H54 (cell line): ENCODE measurements around the gene FKBP4.

Experiments used
- DNase-seq: peaks from one replicate; pipeline ENCODE4 v3.0.0; 2011; ENCODE audit warnings: low spot score, mixed read lengths; ENCODE audit not compliant: insufficient read length
- FAIRE-seq: peaks from 3 replicates; lab custom pipeline; 2011; peaks lifted over from hg19 to GRCh38; lab: Jason Lieb, UNC
- POLR2A ChIP-seq: IDR thresholded peaks from 2 replicates; pipeline ENCODE4 v1.6.1; 2011; ENCODE audit warnings: low read depth, mild to moderate bottlenecking, low read length

FKBP4 gene, protein sequence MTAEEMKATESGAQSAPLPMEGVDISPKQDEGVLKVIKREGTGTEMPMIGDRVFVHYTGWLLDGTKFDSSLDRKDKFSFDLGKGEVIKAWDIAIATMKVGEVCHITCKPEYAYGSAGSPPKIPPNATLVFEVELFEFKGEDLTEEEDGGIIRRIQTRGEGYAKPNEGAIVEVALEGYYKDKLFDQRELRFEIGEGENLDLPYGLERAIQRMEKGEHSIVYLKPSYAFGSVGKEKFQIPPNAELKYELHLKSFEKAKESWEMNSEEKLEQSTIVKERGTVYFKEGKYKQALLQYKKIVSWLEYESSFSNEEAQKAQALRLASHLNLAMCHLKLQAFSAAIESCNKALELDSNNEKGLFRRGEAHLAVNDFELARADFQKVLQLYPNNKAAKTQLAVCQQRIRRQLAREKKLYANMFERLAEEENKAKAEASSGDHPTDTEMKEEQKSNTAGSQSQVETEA

DNA sequence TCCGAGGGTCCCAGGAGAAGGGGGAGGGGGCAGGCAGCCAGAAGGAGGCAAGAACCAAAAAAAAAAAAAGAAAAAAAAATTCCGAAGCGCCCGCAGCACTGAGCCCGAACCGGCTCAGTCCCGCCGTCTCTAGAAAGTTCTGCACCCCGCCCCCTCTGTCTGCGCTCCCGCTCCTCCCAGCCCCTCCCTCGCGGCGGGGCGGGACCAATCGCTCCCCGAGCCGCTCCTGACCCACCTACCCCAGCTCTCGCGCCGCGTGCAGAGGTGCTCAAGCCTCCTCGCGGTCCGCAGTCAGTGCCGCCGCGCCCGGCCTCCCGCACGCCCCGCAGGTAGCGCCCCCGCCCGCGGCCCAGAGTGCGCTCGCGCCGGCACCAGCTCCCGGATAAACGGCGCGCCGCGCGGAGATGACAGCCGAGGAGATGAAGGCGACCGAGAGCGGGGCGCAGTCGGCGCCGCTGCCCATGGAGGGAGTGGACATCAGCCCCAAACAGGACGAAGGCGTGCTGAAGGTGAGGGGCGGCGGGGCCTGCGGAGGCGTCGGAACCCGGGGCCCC is at the start of gene FKBP4:
Gene FKBP4 (plus strand): TSS at position 235 of the 554 bp plus-strand sequence. CDS start 170 bp downstream, at position 405.
- peak; percentile 95 for TF ChIP-seq POLR2A
- FAIRE-seq (no peak), DNase-seq (peak; percentile 97)

DNA sequence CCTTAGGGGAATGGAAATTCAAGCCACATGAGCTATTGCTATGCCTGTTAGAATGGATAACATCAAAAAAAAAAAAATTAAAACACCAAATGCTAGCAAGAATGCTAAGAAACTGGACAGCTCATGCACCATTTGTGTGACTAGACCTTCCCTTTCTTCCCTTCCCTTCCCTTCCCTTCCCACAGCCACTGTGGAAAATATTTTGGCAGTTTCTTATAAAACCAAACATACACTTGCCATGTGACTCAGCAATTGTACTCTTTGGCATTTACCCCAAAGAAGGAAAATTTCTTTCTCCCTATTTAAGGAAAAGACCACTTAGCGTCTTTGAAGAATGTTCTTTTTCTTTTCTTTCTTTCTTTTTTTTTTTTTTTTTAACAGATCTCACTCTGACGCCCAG is 49.1 kb upstream of the FKBP4 start:
- FAIRE-seq = no peak

DNA sequence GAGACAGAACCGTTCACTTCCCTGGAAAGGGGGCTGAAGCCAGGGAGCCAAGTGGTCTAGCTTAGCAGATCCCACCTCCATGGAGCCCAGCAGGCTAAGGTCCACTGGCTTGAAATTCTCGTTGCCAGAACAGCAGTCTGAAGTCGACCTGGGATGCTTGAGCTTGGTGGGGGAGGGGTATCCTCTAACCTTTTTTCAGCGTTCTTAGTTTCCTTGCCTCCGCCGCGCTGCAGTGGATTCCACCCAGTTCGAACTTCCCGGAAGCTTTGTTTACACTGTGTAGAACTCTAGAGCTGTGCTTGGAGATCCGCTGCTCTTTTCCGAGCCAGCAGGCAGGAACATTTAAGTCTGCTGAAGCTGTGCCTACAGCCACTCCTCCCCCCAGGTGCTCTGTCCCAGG is 45.2 kb upstream of the FKBP4 start:
- TF ChIP-seq POLR2A = no peak
- FAIRE-seq = no peak

More for the DNA sequence above, 49.1 kb upstream of the FKBP4 start:
- DNase-seq = no peak
- no peak for TF ChIP-seq POLR2A

DNA sequence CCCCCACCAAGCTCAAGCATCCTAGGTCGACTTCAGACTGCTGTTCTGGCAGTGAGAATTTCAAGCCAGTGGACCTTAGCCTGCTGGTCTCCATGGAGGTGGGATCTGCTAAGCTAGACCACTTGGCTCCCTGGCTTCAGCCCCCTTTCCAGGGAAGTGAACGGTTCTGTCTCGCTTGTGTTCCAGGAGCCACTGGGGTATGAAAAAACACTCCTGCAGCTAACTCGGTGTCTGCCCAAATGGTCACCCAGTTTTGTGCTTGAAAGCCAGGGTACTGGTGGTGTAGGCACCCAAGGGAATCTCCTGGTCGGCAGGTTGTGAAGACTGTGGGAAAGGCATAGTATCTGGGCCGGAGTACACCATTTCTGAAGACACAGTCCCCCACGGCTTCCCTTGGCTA is 44.6 kb upstream of the FKBP4 start:
- no peak for DNase-seq
- TF ChIP-seq POLR2A = no peak
- no peak for FAIRE-seq

More for the DNA sequence above, 45.2 kb upstream of the FKBP4 start:
- no peak for DNase-seq

DNA sequence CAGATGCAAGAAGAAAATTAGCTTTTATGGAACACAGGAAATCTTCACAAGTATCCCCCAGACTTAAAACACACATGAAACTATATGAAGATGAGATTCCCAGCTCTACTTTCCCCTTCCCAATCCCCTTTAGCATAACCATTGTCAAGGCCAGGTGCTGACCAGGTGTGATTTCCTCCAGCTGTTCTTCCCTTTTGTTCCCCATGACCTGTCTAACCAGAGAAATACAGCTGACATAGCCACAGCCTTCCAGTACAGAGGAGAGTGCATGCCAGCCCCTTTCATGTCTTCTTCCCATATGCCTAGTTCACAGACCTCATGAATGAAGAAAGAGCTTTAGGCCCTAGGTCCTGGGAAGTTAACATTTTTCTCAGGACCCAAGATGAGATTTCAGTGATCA is 43.5 kb upstream of the FKBP4 start:
- DNase-seq = no peak
- no peak for FAIRE-seq
- no peak for TF ChIP-seq POLR2A

DNA sequence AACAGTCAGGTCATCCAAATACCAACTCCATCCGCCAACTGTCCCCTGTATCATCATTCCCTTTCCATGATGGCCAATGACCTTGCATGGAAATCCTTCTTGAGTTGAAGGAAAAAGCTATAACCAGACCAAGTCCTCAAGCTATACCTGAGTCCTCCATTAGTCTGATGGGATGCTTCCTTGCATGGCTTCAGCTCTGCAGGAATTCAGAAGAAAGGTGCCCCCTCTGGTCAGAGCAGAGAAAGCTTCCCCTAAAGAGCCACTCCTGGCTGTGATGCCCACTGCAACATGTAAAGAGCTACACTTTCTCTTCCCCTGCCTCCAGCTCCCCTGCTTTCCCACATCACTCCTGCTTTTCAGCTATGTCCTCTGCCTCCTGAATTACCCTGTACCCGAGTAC is 43.1 kb upstream of the FKBP4 start:
- no peak for TF ChIP-seq POLR2A

DNA sequence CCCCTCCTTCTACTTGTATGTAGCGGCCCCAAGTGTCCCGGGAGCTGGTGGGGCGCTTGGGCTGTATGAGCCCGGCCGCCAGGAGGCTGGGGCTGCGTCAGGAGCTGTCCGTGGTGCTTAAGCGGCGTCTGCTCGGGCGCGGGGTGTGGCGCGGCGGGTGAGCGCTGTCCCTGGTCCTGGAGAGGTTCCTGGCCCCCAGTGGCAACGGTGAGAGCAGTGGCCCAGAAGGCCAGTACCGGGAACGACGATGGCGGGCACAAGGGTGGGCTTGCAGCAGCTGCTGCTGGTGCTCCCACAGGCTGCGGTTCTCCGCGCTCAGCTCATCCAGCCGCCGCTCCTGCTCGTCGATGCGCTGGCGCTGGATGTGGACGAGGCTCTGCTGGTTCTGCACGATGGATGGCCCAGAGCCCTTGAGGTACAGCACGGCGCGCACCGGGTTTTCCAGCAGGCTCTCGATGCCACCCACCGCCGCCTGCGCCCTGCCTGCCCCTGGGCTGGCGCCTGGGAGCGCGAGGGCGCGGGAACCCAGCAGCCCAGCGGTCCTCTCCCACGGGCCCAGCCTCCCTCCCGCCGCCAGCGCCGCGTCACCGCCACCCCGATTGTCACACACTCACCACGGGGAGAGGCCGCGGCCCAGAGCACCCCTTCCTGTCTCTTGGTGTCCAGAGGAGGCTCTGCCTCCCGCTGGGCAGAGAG is 41.9 kb upstream of the FKBP4 start:
- no peak for FAIRE-seq
- DNase-seq = no peak
- TF ChIP-seq POLR2A = no peak

More for the DNA sequence above, 43.1 kb upstream of the FKBP4 start:
- DNase-seq = no peak
- no peak for FAIRE-seq

DNA sequence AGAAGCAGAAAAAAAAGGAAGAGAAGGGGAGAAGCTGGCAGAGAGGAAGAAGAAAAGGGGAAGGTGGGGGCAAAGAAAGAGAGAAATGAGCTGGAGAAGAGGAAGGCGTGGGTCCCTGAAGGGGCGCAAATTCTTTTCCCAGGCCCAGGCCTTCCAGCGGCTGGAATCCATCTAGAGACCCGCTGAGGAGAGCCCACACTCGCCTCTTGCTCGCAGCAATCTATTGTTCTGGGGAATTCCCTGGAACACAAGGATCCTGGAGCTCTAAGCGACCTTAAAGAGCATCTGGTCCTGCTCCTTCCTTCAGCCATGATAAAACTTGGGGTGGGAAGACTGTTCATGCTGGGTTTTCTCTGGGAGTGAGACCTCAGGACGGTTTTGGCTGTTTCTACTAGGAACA is 41.2 kb upstream of the FKBP4 start:
- TF ChIP-seq POLR2A = no peak
- no peak for FAIRE-seq
- no peak for DNase-seq

DNA sequence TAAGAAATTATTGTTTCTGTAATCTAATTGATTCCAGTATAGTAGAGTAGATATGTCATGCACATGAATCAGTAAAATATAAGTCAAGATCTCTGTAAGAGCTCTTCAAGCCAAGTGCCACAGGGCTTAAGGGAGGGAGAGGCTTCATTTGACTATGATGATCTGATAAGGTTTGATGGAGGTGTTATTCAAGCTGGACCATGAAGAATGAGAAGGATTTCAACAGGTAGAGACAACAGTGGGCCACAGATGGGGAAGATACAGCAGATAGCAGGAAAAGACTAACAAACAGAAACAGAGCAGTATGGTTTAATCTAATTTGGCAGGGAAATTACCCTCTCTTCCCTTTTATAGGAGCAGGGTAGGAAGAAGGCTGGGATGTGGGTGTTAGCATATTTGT is 40.6 kb upstream of the FKBP4 start:
- FAIRE-seq (no peak), DNase-seq (no peak)
- TF ChIP-seq POLR2A = no peak

DNA sequence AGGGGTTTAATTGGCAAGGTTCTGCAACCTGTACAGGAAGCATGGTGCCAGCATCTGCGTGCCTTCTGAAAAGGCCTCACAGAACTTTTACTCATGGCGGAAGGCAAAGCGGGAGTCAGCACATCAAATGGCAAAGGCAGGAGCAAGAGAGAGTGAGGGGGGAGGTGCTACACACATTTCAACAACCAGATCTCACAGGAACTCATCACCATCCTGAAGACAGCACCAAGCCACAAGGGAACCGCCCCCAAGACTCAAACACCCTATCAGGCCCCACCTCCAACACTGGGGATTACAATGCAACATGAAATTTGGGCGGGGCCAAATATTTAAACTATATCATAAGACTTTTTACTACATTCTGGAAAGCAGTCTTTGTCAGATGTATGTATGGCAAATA is 38.0 kb upstream of the FKBP4 start:
- TF ChIP-seq POLR2A = no peak
- DNase-seq = no peak
- FAIRE-seq = no peak

DNA sequence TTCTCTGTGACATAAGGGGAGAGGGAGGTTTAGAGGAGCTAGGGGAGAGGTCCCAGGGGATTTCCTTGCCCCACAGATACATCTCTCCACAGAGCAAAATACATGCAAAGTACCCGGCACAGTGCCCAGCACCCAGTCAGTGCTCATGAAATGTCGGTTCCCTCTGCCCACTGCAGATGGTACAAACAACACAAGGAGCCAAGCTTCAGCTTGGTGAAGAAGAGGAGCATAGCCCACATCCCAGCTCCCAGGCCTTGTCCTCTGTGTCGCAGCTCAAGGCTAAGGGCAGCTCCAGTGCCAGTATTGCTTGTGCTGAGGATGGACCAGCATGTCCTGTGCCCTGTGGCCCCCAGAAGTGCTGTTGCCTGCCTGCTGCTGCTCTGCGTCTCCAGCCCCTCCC is 35.0 kb upstream of the FKBP4 start:
- no peak for TF ChIP-seq POLR2A
- no peak for DNase-seq
- no peak for FAIRE-seq

DNA sequence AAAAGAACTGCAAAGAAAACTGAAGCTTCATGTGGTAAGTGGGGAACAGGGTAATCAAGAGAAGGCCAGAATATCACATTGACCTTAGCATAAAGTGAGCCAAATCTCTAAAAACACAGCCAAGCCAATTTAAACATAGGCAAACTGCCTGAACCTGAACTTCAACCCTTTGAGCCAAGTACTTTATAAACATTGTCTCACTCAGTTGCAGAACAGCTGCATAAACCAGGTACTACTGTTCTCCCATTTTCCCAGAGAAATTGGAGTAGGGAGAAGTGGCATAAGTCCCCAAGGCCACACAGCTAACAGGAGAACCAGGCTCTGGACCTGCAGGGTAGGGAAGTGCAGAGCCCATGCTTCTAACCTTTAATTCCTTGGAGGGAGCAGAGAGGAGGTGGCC is 30.4 kb upstream of the FKBP4 start:
- no peak for FAIRE-seq
- no peak for DNase-seq
- no peak for TF ChIP-seq POLR2A

DNA sequence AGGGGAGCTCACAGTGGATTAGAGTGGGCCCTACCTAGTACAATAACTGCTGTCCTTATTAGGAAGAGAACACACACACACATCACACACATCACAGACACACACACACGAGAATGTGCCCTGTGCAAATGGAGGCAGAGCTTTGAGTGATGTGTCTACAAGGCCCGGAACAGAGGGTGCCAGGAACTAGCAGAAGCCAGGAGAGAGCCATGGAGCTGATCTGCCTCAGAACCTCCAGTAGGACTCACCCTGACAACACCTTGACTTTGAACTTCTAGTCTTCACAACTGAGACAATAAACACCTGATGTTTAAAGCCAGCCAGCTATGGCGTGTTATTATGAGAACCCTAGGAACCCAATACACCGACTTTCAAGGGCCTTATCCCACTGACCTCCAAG is 29.7 kb upstream of the FKBP4 start:
- TF ChIP-seq POLR2A = no peak
- FAIRE-seq (no peak), DNase-seq (no peak)

DNA sequence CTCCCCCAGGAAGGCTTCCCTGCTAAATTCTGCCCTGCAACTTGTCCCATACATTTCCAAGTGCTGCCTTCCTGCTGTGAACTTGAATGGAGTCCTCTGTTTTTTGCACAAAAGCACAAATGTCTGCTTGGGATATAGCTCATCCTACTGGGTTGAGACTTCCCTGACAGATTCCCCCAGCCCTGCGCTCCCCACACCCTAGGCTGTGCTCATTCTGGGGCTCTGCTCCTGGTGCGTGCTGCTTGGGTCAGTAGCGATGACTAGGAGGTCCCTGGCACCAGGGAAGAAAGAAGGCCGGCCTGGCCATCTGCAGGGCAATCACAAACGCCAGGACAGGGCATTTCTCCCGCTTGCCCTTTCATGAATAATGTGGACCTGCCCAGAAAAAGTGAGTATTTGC is 29.2 kb upstream of the FKBP4 start:
- no peak for TF ChIP-seq POLR2A
- no peak for FAIRE-seq
- DNase-seq = no peak
